HG02885 (cell line): Measurements from ENCODE around the gene MAGI2.

Source experiments
- ATAC-seq: cut with Tn5 transposase; IDR thresholded peaks from one replicate; pipeline ENCODE4 v1.9.1; 2021; ENCODE audit warnings: mild to moderate bottlenecking; ENCODE audit not compliant: unreplicated experiment, poor library complexity

Gene MAGI2

DNA sequence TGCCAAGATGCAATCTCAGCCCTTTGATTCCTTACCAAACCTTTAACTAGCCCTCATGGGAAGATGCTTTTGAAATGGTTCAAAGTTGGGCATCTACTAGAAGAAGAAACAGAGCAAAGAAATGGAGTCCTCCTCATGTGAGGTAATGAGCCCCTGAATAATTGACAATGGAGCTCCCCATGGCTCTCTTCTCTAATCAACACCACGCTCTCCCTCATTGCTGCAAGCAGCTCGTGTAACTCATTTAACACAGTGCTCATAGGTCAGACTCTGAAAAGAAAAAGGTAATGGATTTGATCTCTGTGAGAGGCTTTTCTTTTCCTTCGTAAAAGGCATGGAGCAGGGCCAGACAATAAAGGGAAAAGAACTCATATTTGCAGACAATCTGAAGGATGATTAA, 1342.1 kb downstream of the MAGI2 start:
- ATAC-seq = no peak

GRCh38 chr7:78103475-78103874, 1350.0 kb downstream of the MAGI2 start:
- ATAC-seq = no peak

- no peak for ATAC-seq
Measured at GRCh38 chr7:78101076-78101475, 1352.4 kb downstream of the MAGI2 start.

GRCh38 chr7:78099715-78100394, 1353.6 kb downstream of the MAGI2 start:
- ATAC-seq = no peak

DNA sequence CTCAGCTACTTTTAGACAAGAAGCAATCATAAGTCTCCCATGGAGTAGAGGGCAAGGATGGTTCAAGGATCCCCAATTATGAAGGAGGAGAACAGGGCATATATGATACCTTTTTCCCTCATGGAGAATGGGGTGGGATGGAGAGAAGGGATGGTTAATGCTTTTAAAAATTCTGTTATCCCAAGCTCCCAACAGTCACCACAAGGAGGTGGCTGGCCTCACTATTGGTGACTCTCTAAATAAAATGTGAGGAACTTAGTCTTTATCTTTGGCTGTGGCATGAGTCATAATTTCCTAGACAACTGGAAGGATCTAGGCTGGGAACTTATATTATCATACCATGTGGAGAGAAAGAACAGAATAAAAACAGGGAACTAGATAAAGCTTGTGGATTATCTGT, 1357.9 kb downstream of the MAGI2 start:
- ATAC-seq = no peak

DNA sequence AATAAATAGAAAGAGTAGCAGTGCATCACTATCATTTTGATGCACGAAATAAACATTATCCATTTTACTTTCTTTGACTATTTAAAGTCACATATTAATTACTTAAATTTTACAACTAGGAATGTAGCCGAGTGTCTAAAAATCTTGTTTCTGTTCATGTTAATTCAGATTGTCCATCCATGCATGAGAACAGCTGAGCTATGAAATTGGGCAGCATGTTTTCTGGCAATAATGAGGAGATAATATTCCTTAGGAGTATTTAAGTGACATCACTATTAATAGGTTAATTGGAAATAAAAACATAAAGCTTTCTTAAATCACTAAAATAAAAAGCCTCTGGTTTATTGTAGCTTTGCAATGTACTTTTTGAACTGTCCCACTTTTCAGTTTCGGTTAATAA, 1361.1 kb downstream of the MAGI2 start:
- ATAC-seq = no peak

DNA sequence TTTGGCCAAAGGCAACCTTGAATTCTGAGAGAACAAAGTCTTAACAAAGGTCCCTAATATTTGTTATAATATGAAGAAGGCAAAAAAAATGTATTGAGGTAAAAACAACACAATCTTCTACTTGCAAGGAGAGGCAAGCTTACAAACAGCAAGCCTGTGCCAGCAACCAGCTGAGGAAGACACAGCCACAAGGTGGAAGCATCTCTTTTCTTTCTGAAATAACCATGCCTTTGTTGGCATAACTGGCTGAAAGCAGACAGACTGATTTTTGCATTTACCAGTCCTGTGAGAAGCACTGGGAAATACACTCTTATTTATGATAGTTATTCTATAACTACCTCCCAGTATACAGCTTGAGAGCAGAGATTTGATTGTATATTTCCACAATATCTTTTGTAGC, 1362.9 kb downstream of the MAGI2 start:
- no peak for ATAC-seq

DNA sequence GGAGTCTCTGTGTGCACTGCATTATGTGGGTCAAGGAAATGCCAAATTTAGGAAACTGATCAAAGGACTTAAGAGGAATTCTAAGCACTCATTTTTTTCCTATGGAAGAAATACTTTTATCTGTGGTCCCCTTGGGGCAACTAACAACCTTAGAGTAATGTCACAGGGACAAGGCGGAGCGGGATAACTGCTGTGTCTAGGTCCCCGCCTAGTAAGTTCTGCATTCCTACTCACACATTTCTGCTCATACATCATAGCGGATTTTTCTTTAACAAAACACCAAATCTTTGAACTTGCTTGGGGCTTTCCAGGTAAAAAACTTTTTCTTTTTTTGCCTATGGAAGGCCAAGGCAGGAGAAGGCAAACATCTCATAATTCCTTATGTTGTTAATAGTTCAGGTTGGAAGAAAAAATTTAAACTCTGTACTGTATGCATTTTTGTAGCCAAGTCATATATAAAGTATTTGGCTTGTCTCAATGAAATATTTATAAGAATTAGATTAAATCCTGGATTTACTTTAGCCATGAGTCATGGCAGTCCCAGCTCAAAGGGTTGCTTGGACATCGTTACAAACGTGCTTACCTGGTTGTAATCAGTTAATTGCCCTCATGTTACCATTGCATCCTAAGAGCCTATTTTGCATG, 1369.9 kb downstream of the MAGI2 start:
- ATAC-seq = no peak

DNA sequence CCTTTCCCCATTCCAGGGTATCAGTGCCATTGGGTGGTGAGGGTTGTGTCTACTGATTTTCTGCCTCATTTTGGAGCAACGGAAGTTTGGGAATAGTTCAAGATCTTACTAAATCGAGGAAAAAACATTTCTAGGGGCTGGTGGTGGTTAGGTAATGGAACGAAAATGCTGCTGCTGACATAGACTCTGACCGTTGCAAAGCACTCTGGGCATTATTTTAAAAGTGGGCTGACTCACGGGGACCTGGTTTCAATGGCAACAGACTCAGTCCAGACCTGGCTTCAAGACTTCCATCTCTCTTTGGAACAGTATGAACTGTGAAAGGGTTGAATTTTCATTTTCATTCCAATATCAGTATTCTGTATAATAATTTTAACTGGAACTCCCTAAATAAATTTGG, 1370.9 kb downstream of the MAGI2 start:
- no peak for ATAC-seq

GRCh38 chr7:78081888-78082287, 1371.6 kb downstream of the MAGI2 start:
- no peak for ATAC-seq

DNA sequence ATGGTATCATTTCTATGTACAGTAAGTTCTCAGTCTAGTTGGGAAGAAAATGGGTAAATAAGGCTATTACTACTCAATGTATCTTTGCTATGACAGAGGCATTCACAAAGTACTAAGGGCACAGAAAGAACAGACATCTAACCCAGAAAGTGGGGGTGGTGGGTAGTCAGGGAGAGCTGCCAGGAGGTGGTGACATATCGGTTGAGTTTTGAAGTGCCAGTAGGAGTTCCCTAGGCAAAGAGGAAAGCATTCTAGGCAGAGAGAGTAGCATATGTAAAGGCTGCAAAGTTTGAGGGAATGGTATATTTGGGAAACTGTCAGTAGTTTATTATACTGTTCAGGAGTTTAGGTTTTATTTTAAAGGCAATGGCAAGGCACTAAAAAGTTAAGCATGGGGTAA, 1372.1 kb downstream of the MAGI2 start:
- ATAC-seq = no peak

DNA sequence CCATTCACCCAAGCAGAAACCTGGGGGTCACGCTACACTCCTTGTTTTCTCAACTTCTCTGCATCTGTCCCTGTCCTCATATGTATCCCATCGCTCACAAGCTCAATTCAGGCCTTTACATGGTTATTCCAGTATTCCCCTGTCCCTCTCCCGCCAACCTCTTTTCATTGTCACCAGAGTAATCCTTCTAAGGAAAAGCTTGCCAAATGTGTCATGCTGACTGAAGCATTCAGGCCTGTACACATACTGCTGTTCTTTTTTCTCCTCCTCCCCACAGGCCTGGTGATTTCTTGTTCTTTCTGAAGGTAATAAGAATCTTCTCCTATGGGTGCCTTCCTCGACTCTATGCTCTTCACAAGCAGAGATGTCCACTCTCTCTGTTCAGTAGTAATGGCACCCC, 1372.7 kb downstream of the MAGI2 start:
- ATAC-seq = no peak

DNA sequence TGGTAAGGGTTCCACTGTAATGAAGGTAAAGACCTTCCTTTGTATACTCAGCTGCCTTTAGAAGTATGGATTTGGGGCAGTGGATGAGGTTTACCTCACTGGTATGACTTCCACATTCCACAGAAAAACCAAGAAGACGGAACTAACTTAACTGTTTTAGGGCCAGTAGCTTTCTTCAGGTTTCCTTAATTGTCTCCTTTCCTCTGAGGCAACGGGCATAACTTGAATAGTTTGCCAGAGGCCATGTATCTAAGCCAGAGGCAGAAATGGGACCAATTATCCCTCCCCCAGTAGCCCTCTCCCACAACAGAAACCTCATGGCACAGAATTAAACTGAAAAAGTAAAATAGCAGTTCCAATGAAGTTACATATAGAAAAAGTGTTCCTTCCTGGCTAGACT, 1373.2 kb downstream of the MAGI2 start:
- no peak for ATAC-seq

DNA sequence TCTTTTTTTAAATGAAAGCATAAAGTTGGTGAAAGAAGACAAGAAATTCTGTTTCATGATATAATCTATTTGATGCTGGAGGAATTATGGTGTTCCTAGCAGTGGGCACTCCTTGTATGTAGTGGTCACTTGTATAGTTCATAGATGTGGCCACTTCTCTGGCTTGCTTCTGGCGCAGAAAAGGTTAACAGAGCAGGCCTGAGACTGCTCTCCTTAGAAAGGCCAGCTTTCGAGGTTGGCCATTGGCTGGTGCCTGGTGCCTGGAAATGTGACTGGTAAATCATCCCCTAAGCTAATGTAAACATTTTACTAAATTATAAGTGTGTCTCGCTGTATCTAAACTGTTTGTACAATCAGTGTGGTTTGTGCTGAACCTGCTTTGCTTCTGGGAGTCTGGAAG, 1378.8 kb downstream of the MAGI2 start:
- no peak for ATAC-seq

- no peak for ATAC-seq
Measured at GRCh38 chr7:78073609-78074382, 1379.7 kb downstream of the MAGI2 start.

DNA sequence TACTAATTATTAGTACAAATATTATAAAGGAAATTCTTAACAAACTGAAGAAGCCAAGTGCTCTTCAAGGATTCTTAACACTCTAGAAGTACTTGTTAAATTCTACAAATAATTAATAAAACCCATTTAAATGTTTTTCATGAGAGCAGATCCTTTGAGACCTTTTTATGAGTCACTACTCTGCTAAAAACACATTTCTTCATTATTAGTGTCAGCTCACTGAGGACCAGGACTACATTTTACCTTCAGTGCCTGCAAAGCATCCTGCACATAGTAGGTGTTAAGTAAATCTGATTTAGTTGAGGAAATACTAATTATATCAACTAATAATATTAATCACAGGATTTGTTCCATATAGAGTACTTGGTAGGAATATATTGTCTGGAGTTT, 1381.3 kb downstream of the MAGI2 start:
- ATAC-seq = no peak

DNA sequence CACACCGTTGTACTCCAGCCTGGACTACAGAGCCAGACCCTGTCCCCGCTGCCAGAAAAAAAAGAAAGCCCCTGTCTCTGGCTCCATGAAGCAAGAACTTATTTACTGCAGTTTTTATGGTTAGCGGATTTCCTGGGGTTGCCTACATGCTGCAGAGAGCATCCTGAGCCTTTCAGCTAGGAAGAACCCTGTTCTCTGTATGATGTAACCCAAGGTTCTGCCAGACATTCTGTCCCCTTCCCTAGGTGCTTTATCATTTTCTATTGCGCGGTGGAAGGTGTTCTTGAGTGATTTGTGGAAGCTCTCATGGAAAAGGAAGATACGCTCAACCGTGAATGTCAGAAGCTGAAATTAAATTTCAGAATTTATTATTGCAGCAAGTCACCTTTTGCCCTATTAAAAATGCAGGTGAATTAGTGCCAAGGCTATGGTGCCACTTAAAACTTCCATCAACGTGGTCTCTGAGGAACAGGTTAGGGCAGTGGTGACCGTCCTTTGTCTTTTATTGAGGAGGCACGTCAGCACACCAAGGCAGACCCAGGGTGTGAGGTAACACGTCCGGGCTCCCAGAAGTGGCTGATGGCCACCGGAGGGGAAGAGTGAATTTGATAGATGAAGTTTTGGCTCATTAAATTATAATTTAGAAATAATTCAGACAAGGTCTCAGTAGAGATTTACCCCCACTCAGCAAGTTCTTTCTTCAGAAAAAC, 1381.8 kb downstream of the MAGI2 start:
- ATAC-seq = no peak

DNA sequence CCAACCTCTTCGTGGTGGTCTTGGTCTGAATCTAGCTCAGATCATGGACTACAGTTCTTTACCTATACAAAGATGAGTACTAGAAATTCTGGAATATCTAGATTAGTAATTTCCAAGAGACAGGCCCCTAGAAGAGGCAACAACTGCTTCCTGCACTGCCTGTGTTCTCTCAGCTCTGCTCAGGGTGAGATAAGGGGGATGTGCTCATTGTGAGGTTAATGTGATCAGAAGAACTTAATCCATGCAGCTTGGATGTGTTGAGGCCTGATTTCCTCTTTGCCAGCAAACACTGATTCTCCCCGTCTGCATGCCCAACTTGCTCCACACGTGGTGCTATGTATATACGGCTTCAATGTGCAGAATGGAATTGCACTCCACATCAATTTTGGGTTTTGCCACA, 1386.9 kb downstream of the MAGI2 start:
- no peak for ATAC-seq

GRCh38 chr7:78063758-78064157, 1389.7 kb downstream of the MAGI2 start:
- no peak for ATAC-seq

- ATAC-seq = no peak
Measured at GRCh38 chr7:78062214-78062613, 1391.3 kb downstream of the MAGI2 start.

GRCh38 chr7:78057571-78057970, 1395.9 kb downstream of the MAGI2 start:
- no peak for ATAC-seq
